ENCODE results near the gene MANBA.
"Not testable (repeated sequence)": the region's sequence is repeated elsewhere in the genome, so short reads cannot be mapped to it uniquely, and the experiment has no call there.

MANBA gene

DNA sequence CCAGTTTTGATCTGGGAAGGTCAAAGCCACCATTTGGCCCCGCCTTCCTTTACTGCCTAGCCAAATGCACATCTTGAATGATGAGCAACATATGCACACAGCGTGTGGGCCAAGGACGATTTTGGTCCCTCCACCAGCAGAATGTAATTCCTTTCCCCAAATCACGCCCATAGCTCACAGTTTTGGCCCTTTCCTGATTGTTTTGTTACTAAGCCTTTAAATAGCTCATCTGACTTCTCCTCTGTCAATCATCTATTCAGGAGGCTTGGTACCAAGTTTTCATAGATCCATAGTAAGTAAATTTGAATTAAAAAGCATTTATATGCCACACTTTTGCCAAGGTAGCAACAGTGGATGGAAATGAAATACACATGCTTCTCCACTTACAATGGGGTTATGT, 136.3 kb downstream of the MANBA start:
- in situ Hi-C loops (cut with MboI; ENCODE audit: low sequenced_read_pairs, unreplicated experiment): loop anchor here (5.0 kb wide), 1 partner anchor 172 kb away; no protein-coding TSS in a partner anchor
- TF ChIP-seq, protein P1, sequence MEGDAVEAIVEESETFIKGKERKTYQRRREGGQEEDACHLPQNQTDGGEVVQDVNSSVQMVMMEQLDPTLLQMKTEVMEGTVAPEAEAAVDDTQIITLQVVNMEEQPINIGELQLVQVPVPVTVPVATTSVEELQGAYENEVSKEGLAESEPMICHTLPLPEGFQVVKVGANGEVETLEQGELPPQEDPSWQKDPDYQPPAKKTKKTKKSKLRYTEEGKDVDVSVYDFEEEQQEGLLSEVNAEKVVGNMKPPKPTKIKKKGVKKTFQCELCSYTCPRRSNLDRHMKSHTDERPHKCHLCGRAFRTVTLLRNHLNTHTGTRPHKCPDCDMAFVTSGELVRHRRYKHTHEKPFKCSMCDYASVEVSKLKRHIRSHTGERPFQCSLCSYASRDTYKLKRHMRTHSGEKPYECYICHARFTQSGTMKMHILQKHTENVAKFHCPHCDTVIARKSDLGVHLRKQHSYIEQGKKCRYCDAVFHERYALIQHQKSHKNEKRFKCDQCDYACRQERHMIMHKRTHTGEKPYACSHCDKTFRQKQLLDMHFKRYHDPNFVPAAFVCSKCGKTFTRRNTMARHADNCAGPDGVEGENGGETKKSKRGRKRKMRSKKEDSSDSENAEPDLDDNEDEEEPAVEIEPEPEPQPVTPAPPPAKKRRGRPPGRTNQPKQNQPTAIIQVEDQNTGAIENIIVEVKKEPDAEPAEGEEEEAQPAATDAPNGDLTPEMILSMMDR (IDR thresholded peaks at IDR 0.05; ENCODE audit: borderline replicate concordance, control extremely low read depth, extremely low read depth, insufficient read depth, missing control alignments): no peak
- DNase-seq (ENCODE audit: low spot score): no peak

DNA sequence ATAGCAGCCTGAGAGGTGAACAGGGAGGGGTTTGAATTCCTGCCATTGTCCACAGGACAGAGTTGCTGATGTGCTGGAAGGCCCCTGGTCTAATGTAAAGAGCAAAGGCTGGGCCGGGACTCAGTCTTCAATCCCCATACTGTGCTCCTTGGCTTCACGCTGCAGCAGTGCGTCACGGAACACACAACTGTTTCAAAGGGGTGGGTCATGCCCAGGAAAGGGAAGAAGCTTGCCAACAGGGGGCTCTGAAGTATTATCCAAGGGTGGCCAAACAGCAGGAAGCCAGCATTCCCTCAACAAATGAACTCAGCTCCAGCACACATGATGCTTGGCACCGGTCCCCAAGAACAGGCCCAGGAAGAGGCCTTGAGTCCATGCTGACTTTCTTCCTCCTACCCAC, 137.1 kb downstream of the MANBA start:
- in situ Hi-C loops (cut with MboI; ENCODE audit: low sequenced_read_pairs, unreplicated experiment): loop anchor here (5.0 kb wide), 1 partner anchor 171 kb away; no protein-coding TSS in a partner anchor
- no peak for DNase-seq (ENCODE audit: low spot score)
- TF ChIP-seq, protein P1 (IDR thresholded peaks at IDR 0.05; ENCODE audit: borderline replicate concordance, control extremely low read depth, extremely low read depth, insufficient read depth, missing control alignments): no peak

DNA sequence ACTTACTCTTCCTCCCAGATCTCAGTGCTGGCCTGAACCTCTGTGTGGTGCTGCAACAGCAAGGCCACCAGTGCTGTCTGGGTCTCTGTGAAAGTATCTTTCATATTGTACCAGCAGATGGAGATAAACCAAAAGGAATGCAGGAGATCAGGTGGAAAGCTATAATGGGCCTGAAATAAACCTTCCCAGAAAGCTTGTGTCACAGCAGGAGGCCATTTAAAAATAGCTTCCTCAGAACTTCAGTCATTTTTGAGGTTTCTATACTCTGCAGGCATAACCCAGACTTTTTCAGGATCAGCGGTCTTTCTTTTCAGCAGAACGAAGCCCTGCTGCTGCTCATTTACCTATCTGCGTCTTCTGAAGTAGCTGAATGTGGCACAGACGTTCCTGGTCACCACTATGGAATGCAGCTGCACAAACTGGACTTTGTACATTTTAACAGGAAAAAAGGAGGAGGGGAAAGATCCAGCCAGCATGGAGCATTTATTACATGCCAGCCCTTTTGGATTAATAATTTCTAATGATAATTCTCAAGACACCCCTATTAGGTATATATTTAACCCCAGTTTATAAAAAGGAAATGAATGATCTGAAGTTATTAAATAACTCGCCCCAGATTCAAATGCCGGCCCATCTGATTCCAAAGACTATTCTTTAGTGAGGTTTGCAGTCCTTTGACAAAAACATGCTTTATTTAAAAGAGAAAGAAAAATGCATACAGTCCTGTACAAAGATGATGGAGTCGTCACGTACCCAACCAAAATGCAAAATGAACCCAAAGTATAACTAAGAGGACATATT, 139.9 kb downstream of the MANBA start:
- DNase-seq (ENCODE audit: low spot score): peak; percentile 41
- TF ChIP-seq, protein P1 (IDR thresholded peaks at IDR 0.05; ENCODE audit: borderline replicate concordance, control extremely low read depth, extremely low read depth, insufficient read depth, missing control alignments): no peak
- in situ Hi-C loops (cut with MboI; ENCODE audit: low sequenced_read_pairs, unreplicated experiment): loop anchor here (5.0 kb wide), 1 partner anchor 169 kb away; no protein-coding TSS in a partner anchor

DNA sequence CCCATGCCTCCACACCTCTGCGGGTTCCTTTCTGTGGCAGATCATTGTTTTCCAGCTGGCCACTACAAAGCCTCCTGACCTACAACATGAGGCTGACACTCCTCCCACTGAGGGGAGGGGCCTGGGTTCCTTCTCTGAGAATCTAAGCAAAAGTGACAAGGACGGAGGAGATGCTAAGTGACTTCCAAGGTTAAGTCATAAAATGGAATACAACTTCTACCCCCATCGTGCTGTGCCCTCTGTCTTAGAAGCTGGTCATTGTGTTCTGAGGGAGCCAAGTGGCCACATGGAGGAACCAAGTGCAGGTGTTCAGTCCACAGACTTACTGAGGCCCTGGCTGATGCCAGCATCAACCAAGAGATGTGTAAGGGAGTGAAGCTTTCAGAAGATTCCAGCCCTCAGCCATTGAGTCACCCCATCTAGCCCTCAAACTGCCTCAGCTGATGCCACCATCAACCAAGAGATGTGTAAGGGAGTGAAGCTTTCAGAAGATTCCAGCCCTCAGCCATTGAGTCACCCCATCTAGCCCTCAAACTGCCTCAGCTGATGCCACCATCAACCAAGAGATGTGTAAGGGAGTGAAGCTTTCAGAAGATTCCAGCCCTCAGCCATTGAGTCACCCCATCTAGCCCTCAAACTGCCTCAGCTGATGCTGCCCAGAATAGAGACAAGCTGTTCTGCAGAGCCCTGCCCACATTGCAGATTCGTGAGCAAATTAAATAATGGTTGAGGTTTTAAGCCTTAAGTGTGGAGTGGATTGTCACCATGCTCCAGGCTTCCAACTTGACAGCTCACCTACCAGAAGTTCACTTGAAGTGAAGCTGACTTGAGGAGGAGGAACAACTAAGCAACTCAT, 140.8 kb downstream of the MANBA start:
- in situ Hi-C loops (cut with MboI; ENCODE audit: low sequenced_read_pairs, unreplicated experiment): loop anchor here (5.0 kb wide), 1 partner anchor 168 kb away; no protein-coding TSS in a partner anchor
- not testable (repeated sequence) for DNase-seq (ENCODE audit: low spot score)

DNA sequence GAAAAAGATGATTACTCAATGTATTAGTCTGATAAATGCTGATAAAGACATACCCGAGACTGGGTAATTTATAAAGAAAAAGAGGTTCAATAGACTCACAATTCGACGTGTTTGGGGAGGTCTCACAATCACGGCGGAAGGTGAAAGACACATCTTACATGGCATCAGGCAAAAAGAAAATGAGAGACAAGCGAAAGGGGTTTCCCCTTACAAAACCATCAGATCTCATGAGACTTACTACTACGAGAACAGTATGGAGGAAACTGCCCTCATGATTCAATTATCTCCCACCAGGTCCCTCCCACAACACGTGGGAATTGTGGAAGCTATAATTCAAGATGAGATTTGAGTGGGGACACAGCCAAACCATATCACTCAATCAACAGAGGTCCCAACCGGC, 141.7 kb downstream of the MANBA start:
- DNase-seq (ENCODE audit: low spot score); in situ Hi-C loops (cut with MboI; ENCODE audit: low sequenced_read_pairs, unreplicated experiment): not testable (repeated sequence)

DNA sequence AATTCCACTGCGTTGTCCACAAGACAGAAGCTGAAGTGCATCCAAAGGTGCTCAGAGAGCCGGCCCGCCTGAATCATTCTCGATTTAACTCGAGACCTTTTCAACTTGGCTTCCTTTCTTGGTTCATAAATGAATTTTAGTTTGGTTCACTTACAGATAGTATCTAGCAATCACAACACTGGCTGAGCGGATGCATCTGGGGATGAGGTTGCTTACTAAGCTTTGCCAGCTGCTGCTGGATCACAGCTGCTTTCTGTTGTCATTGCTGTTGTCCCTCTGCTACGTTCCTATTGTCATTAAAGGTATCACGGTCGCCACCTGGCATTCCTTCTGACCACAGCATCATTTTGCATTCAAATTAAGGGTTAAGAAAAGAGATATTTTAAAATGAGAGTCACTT, 144.1 kb downstream of the MANBA start:
- no peak for DNase-seq (ENCODE audit: low spot score)
- TF ChIP-seq, protein P1 (IDR thresholded peaks at IDR 0.05; ENCODE audit: borderline replicate concordance, control extremely low read depth, extremely low read depth, insufficient read depth, missing control alignments): no peak
- in situ Hi-C loops (cut with MboI; ENCODE audit: low sequenced_read_pairs, unreplicated experiment): no loop called here

DNA sequence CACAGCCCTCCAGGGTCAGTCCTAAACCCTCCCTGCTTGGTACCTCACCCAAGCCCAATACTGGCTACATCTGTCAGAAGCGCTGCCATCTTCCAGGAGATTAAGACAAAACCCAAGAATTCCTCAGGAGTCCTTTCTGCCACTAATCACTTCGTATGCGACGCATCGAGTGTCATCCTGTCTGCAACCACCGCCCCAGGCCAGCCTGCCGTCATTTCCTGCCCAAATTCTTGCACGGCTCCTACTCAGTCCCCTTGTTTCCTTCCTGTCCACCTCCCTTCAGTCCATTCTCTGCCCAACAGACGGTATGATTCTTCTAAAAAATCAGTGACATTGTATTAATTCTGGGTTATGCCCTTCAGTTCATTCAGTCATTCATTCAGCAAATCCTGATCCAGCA, 146.0 kb downstream of the MANBA start:
- TF ChIP-seq, protein P1 (IDR thresholded peaks at IDR 0.05; ENCODE audit: borderline replicate concordance, control extremely low read depth, extremely low read depth, insufficient read depth, missing control alignments): no peak
- in situ Hi-C loops (cut with MboI; ENCODE audit: low sequenced_read_pairs, unreplicated experiment): no loop called here

More for the DNA sequence above, 146.0 kb downstream of the MANBA start:
- no peak for DNase-seq (ENCODE audit: low spot score)
